HL-60 (cell line): ENCODE measurements around the gene AMZ2.

Experiments
- DNase-seq, 2 experiments: peaks; one replicate each; pipeline ENCODE4 v3.0.0-alpha.2; 2010 to 2020; ENCODE audit warnings: low read depth in 1 of 2, low spot score in 1 of 2
- H3K27ac ChIP-seq: fragments of 250-450 bp; sonication (Bioruptor Pico); replicated peaks from 2 replicates; pipeline ENCODE4 v1.5.1; 2020; ENCODE audit warnings: mild to moderate bottlenecking, moderate library complexity
- H3K27me3 ChIP-seq: fragments of 250-450 bp; sonication (Bioruptor Pico); 2 replicates; pipeline ENCODE4 v1.5.1; 2021; ENCODE audit warnings: mild to moderate bottlenecking, moderate library complexity; ENCODE audit not compliant: insufficient read depth, poor library complexity, severe bottlenecking
- H3K4me3 ChIP-seq: replicated peaks from 2 replicates; pipeline ENCODE4 v1.5.1; 2011; ENCODE audit warnings: mild to moderate bottlenecking, control low read depth, low read length; ENCODE audit not compliant: insufficient read depth
- GABPA ChIP-seq: IDR thresholded peaks from 2 replicates; pipeline ENCODE4 v1.6.1; 2012; ENCODE audit warnings: low read depth
- POLR2AphosphoS5 ChIP-seq: IDR thresholded peaks from 2 replicates; pipeline ENCODE4 v1.6.1; 2012; ENCODE audit warnings: low read depth
- SPI1 ChIP-seq: IDR thresholded peaks from 2 replicates; pipeline ENCODE4 v1.6.1; 2012; ENCODE audit warnings: low read depth, mild to moderate bottlenecking, borderline replicate concordance
- TF ChIP-seq, protein P1 (sequence below): IDR thresholded peaks from 2 replicates; pipeline ENCODE4 v1.6.1; 2012; ENCODE audit warnings: low read depth; ENCODE audit not compliant: insufficient replicate concordance
- TF ChIP-seq, protein P2 (sequence below): IDR thresholded peaks from one replicate; pipeline ENCODE4 v1.5.1; 2011; ENCODE audit warnings: low read length, control low read depth, inconsistent platforms; ENCODE audit not compliant: insufficient read depth

Gene AMZ2

DNA sequence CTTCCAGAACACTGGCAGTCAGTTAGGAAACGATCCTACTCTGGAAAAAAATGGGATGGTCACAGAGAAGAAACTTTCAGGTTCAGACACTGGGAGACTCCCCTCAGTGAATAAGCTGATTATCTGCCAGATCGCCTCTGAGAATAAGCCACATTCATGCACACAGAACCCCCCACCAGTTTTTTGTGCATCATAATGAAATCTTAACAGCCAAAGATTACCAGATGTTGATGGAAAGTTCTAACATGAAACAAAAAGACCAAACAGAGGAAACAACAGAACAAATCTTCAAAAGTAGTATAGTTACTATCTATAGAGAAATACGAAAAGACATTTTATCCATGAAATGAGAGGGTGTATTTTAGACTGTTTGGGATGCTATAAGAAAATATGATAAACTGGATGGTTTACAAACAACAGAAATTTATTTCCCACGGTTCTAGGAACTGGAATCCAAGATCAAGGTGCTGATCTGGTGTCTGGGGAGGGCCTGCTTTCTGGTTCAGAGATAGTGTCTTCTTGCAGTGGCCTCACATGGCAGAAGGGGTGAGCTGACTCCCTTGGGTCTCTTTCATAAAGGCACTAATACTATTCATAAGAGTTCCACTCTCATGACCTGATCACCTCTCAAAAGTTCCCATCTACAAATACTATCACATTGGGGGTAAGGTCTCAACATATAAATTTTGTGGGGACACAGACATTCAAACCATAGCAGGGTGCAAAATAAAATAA lies 8.0 kb upstream of the AMZ2 start:
- TF ChIP-seq, protein P1, sequence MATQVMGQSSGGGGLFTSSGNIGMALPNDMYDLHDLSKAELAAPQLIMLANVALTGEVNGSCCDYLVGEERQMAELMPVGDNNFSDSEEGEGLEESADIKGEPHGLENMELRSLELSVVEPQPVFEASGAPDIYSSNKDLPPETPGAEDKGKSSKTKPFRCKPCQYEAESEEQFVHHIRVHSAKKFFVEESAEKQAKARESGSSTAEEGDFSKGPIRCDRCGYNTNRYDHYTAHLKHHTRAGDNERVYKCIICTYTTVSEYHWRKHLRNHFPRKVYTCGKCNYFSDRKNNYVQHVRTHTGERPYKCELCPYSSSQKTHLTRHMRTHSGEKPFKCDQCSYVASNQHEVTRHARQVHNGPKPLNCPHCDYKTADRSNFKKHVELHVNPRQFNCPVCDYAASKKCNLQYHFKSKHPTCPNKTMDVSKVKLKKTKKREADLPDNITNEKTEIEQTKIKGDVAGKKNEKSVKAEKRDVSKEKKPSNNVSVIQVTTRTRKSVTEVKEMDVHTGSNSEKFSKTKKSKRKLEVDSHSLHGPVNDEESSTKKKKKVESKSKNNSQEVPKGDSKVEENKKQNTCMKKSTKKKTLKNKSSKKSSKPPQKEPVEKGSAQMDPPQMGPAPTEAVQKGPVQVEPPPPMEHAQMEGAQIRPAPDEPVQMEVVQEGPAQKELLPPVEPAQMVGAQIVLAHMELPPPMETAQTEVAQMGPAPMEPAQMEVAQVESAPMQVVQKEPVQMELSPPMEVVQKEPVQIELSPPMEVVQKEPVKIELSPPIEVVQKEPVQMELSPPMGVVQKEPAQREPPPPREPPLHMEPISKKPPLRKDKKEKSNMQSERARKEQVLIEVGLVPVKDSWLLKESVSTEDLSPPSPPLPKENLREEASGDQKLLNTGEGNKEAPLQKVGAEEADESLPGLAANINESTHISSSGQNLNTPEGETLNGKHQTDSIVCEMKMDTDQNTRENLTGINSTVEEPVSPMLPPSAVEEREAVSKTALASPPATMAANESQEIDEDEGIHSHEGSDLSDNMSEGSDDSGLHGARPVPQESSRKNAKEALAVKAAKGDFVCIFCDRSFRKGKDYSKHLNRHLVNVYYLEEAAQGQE: no peak
- no peak for TF ChIP-seq SPI1
- TF ChIP-seq, protein P2, sequence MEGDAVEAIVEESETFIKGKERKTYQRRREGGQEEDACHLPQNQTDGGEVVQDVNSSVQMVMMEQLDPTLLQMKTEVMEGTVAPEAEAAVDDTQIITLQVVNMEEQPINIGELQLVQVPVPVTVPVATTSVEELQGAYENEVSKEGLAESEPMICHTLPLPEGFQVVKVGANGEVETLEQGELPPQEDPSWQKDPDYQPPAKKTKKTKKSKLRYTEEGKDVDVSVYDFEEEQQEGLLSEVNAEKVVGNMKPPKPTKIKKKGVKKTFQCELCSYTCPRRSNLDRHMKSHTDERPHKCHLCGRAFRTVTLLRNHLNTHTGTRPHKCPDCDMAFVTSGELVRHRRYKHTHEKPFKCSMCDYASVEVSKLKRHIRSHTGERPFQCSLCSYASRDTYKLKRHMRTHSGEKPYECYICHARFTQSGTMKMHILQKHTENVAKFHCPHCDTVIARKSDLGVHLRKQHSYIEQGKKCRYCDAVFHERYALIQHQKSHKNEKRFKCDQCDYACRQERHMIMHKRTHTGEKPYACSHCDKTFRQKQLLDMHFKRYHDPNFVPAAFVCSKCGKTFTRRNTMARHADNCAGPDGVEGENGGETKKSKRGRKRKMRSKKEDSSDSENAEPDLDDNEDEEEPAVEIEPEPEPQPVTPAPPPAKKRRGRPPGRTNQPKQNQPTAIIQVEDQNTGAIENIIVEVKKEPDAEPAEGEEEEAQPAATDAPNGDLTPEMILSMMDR: no peak
- TF ChIP-seq POLR2AphosphoS5: no peak
- no peak for TF ChIP-seq GABPA
- H3K4me3 ChIP-seq: no peak overlapping the region
- no peaks in the 10 kb centered on the region for H3K27me3 ChIP-seq
- no peak for DNase-seq
- H3K27ac ChIP-seq: no peak overlapping the region

DNA sequence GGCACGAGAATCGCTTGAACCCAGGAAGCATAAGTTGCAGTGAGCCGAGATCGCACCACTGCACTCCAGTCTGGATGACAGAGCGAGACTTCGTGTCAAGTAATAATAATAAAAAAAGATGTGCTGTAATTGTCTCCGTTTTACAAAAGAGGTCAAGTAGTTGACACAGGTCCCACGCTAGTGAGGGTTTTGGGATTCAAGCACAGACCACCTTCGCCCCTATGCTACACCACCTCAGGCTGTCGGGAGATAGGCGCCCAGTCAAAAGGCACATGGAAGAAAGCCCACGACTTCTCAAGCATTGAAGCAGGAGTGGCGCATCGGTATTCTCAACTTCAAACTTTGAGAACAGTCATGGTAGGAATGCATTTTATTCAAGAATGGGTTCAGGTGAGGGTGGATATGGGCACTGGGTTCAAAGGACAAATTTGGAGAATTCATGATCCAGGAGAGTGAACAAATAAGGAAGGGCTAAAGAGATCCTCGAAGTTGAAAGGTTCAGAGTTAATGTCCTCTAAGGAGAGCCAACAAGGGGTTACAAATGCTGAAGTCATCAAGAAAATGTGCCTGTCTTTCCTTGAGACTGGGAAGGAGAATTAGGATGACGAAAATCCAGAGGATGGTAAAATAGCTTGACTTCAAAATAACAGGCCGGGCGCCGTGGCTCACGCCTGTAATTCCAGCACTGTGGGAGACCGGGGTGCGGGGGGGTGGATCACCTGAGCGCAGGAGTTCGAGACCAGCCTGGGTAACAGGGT lies 1.4 kb upstream of the AMZ2 start:
- H3K4me3 ChIP-seq: no peak overlapping the region
- DNase-seq: no peak
- no peak overlapping the region for H3K27ac ChIP-seq
- no peaks in the 10 kb centered on the region for H3K27me3 ChIP-seq
- TF ChIP-seq, protein P1: no peak
- TF ChIP-seq GABPA: no peak
- TF ChIP-seq POLR2AphosphoS5: no peak
- TF ChIP-seq, protein P2: no peak
- TF ChIP-seq SPI1: no peak

DNA sequence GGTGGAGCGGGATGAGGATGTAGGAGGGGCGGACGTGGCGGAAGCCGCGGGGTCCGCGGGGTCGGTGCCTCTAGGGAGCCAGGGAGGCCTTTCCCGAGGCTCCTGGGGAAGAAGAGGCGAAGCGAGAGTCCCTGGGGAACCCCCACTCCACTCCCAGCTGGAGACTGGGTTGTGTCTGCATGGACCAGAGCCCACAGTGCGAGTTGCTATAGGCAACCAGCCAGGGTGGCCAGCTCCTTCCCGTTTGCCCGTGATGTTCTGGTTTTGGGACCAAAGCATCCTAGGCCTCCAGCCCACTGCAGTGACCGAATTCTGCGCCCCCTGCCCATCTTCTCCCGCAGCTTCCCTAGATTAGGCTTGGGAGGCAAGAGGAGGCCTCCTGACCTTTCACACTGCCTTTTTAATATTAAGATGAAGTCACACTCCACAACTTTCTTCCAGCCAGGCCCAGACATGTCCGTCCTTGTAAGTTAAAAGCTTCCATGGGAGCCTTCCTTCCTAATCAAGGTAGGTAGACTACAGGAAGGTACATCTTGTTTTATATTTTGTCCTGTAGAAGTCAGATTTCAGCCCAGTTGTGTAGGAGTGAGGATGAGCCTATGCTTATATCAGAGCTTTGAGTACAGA lies 469 bp downstream of the AMZ2 start:
- no peak for TF ChIP-seq POLR2AphosphoS5
- TF ChIP-seq GABPA: no peak
- TF ChIP-seq, protein P2: no peak
- TF ChIP-seq, protein P1: no peak
- no peak for TF ChIP-seq SPI1
- H3K27me3 ChIP-seq: no peaks in the 10 kb centered on the region
- H3K27ac ChIP-seq: peak overlapping the region; percentile 87
- H3K4me3 ChIP-seq: peak overlapping the region; percentile 96
- DNase-seq: no peak
